ENCODE measurements around the gene MRPL12.
A peak's percentile ranks its signal among the peaks of the same experiment; 100 is the strongest.

Gene MRPL12

GRCh38 chr17:81682565-81683207 lies 20.5 kb upstream of the MRPL12 start:
- DNase-seq (ENCODE audit: low read depth in 3 of 3, low spot score in 1 of 3), result no peak

- DNase-seq (ENCODE audit: low read depth in 3 of 3, low spot score in 1 of 3), result no peak
Observed at GRCh38 chr17:81683208-81683583, 20.0 kb upstream of the MRPL12 start.

DNA sequence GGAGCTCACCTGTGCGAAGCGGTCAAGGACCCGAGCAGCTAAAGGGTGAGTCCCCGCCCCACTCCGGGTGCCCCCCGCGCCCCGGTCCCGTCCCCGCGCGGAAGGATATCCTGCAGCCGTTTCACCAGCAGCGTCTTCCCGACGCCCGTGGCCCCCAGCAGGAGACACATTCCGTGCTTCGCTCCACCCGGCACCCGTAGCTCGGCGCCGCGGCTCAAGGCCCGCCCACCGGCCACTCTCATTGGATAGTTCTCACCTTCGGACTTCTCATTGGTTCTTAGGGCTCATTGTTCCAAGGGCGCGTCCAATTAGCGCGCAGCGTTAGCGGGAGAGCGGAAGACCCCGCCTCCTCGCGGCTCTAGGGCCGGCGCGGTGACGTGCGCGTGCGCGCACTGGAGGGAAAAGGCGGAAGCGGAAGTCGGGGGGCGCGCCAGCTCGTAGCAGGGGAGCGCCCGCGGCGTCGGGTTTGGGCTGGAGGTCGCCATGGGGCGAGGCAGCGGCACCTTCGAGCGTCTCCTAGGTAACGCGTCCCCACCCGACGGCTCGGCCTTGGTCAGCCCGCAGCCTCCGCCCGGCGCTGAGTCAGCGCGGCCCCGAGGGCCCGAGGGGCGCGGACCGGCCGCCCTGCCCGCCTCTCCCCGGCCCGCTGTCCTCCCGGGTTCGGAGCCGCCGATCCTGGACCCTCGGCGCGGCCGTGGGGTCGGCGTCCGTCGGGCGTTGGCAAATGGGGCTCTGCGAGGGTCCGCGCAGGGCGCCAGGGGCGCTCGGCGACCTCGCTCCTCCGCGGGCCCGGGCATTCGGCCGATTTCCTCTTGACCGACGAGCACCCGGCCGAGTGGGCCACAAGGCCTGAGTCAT lies 19.4 kb upstream of the MRPL12 start, which contains the start of the genes ARL16 and HGS:
Gene ARL16, minus strand, starts transcription at position 214 of the 858 bp plus-strand sequence. Its CDS starts 44 bp downstream, at position 170.
Gene HGS, plus strand, starts transcription at position 428 of the 858 bp plus-strand sequence. Its CDS starts 56 bp downstream, at position 484.
- DNase-seq (ENCODE audit: low read depth in 3 of 3, low spot score in 1 of 3), result peak; percentile 93 to 95 (median 94)

- no peak for DNase-seq (ENCODE audit: low read depth in 3 of 3, low spot score in 1 of 3)
Observed at GRCh38 chr17:81684442-81684911, 18.7 kb upstream of the MRPL12 start.

- DNase-seq (ENCODE audit: low read depth in 3 of 3, low spot score in 1 of 3), result no peak
Observed at GRCh38 chr17:81685108-81685507, 18.1 kb upstream of the MRPL12 start.

- no peak for DNase-seq (ENCODE audit: low read depth in 3 of 3, low spot score in 1 of 3)
Observed at GRCh38 chr17:81686614-81687013, 16.6 kb upstream of the MRPL12 start.

GRCh38 chr17:81687770-81688541 lies 15.2 kb upstream of the MRPL12 start:
- DNase-seq (ENCODE audit: low read depth in 3 of 3, low spot score in 1 of 3), result no peak

- no peak for DNase-seq (ENCODE audit: low read depth in 3 of 3, low spot score in 1 of 3)
Observed at GRCh38 chr17:81688616-81689015, 14.6 kb upstream of the MRPL12 start.

- DNase-seq (ENCODE audit: low read depth in 3 of 3, low spot score in 1 of 3), result no peak
Observed at GRCh38 chr17:81690066-81690465, 13.1 kb upstream of the MRPL12 start.

DNA sequence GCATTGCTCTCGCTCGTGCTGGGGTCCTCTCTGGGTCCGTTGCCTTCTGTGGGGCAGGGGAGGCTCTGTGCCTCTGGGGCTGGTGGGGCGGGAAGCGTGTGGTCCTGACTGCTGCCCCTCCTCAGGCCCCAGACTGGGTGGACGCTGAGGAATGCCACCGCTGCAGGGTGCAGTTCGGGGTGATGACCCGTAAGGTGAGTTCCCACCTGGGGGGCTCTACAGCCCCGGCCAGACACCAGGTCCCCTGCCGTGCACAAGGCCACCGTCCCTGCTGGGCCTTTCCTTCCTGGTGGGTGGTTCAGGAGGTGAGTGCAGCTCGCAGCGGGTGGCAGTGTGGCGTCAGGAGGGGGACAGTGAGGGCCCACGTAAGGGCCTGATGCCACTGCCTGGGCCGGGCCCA lies 12.6 kb upstream of the MRPL12 start:
- DNase-seq (ENCODE audit: low read depth in 3 of 3, low spot score in 1 of 3), result no peak

DNA sequence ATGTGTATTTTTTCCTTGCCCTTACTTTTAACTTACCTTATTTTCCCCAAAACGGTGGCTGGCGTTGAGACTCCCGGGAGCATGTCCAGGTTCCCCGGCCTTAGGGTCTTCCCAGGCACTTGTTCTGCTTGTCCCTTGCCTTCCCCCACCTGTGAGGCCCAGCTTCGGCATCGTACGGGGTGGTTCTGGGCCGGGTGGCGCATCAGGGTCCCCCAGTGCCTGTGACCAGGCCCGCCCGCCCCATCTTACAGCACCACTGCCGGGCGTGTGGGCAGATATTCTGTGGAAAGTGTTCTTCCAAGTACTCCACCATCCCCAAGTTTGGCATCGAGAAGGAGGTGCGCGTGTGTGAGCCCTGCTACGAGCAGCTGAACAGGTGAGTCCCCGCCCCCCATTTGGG lies 12.0 kb upstream of the MRPL12 start:
- DNase-seq (ENCODE audit: low read depth in 3 of 3, low spot score in 1 of 3), result no peak

DNA sequence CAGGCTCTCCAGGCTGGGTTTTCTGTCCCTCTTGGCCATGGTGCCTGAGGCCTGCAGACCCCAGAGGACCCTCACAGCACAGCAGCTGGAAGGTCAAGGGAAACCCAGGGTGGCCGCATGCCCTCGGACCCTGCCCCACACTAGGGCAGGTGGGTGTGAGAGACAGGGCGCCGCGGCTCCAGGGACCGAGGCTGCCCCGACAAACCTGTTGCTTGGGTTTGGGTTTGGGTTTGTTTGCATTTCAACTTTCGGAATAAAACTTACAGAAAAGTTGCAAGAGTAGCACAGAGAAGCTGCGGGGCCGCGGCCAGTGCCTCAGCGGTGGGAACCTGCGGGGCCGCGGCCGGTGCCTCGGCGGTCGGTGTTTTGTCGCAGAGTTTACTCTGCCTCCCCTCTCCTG lies 11.6 kb upstream of the MRPL12 start:
- no peak for DNase-seq (ENCODE audit: low read depth in 3 of 3, low spot score in 1 of 3)

GRCh38 chr17:81693509-81694210 lies 9.5 kb upstream of the MRPL12 start:
- no peak for DNase-seq (ENCODE audit: low read depth in 3 of 3, low spot score in 1 of 3)

- no peak for DNase-seq (ENCODE audit: low read depth in 3 of 3, low spot score in 1 of 3)
Observed at GRCh38 chr17:81694810-81695209, 8.4 kb upstream of the MRPL12 start.

- DNase-seq (ENCODE audit: low read depth in 3 of 3, low spot score in 1 of 3), result no peak
Observed at GRCh38 chr17:81695211-81695610, 8.0 kb upstream of the MRPL12 start.

GRCh38 chr17:81695801-81696200 lies 7.4 kb upstream of the MRPL12 start:
- DNase-seq (ENCODE audit: low read depth in 3 of 3, low spot score in 1 of 3), result no peak

DNA sequence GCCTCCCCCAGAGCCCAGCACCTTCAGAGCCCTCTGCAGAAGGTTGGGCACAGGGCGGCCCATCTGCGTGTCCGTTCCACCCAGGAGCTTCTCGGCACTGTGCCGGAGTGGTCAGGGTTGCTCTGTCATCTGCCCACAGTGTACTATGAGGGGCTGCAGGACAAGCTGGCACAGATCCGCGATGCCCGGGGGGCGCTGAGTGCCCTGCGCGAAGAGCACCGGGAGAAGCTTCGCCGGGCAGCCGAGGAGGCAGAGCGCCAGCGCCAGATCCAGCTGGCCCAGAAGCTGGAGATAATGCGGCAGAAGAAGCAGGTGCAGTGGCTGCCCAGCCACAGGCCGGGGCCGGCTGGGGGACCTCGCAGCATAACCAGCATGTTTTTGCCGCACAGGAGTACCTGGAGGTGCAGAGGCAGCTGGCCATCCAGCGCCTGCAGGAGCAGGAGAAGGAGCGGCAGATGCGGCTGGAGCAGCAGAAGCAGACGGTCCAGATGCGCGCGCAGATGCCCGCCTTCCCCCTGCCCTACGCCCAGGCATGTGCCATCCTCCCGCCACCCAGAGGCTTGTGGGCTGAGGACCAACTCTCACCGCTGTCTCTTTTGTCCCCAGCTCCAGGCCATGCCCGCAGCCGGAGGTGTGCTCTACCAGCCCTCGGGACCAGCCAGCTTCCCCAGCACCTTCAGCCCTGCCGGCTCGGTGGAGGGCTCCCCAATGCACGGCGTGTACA lies 6.8 kb upstream of the MRPL12 start:
- DNase-seq (ENCODE audit: low read depth in 3 of 3, low spot score in 1 of 3), result no peak

DNA sequence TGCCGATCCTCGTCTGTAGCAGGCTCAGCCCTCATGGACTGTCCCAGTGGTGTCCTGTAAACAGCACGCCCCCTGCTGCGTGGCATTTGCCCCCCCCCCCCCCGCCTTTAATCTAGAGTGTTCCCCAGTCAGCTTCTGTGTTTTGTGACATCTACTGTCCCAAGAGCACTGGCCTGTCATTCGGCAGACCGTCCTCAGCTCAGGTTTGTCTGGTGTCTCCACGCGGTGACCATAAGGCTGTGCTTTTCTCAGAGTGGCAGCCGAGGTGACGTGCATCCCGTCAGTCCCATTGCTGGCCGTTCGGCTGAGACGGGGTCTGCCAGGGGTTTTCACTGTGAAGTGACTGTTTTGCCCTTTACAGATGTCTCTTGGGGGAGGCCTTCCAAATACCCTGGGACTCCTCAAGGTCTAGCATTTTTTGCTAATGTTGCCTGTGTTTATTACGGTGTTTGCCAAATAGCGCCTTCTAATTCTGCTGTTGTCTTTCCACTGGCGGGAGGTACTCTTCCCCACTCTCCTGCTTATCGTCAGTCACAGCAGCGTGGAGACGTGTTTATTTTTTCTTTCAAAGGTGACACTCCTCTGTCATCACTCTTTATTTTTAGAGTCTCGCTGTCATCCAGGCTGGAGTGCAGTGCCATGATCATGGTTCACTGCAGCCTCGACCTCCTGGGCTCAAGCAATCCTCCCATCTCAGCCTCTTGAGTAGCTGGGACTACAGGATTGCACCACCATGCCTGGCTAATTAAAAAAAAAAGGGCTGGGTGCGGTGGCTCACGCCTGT lies 5.7 kb upstream of the MRPL12 start:
- no peak for DNase-seq (ENCODE audit: low read depth in 3 of 3, low spot score in 1 of 3)

All from stimulated activated CD4-positive, alpha-beta T cell treated with anti-CD3 and anti-CD28 coated beads, TNF-alpha, amount 100 ng/mL, for 1 hour (primary cell).